Measurements from ENCODE around the gene PTPRS.

GRCh38 chr19:5337126-5337525 is 3.5 kb downstream of the PTPRS start:
- TF ChIP-seq ZFX (IDR thresholded peaks at IDR 0.05; ENCODE audit: borderline replicate concordance) (no peak), CTCF (IDR thresholded peaks at IDR 0.05) (no peak)

All from 22Rv1 (cell line).